Measurements from ENCODE around the gene MYO10. TPM values are rescaled to one million over a fixed set of nuclear protein-coding genes. Genes with fewer than 3 reads are reported as not detected.

The MYO10 gene
- total RNA-seq, 1 experiment from 2014 or later: 89.8 TPM

DNA sequence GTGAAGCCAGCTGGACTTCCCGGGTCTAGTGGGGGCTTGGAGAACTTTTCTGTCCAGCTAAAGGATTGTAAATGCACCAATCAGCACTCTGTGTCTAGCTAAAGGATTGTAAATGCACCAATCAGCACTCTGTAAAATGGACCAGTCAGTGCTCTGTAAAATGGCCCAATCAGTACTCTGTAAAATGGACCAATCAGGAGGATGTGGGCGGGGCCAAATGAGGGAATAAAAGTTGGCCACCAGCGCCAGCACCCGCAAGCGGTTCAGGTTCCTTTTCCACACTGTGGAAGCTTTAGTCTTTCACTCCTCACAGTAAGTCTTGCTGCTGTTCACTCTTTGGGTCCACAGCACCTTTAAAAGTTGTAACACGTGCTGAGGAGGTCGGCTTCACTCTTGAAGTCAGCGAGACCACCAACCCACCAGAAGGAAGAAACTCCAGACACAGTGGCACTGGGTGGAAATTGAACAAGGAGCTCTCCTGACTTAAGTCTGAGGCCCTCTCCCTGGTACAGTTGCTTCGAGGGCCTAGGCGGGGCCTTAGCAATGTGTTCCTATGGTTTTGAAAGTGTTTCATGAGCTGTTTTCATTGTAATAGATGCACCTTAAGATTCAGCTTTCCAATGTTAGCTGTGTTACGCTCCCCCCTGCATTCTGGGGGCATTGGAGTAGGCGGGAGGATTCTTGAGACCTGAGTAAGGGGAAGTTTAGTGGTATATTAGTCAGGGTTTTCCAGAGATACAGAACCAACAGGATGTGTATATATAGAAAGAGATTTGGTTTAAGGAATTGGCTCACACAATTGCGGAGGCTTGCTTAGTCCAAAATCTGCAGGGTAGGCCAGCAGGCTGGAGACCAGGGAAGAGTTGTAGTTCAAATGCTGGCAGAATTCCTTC lies 21.5 kb upstream of the MYO10 start:
- H3K4me1 Mint-ChIP-seq: peaks cover 4% of the 10 kb centered on the region
- POLR2A ChIA-PET: no interaction called here
- peaks cover 8% of the 10 kb centered on the region for H3K9me3 Mint-ChIP-seq
- no peak overlapping the region for H3K4me3 Mint-ChIP-seq
- H3K27ac Mint-ChIP-seq: no peak overlapping the region
- H3K27me3 Mint-ChIP-seq (ENCODE audit: low read depth): no peaks in the 10 kb centered on the region
- TF ChIP-seq JUN (CRISPR knock-in tag; IDR thresholded peaks at IDR 0.05): no peak
- peak; percentile 55 for TF ChIP-seq NFYB (CRISPR knock-in tag; conservative IDR thresholded peaks at IDR 0.05; ENCODE audit: low read depth)
- no peak for TF ChIP-seq ATF1 (CRISPR knock-in tag; IDR thresholded peaks at IDR 0.05)
- no peak for TF ChIP-seq OVOL2 (CRISPR knock-in tag; IDR thresholded peaks at IDR 0.05; ENCODE audit: borderline replicate concordance)
- no peak for TF ChIP-seq MYBL2 (CRISPR knock-in tag; IDR thresholded peaks at IDR 0.05)
- TF ChIP-seq GRHL2 (CRISPR knock-in tag; IDR thresholded peaks at IDR 0.05; ENCODE audit: insufficient replicate concordance, severe bottlenecking): no peak
- no peak for TF ChIP-seq FOXP4 (CRISPR knock-in tag; IDR thresholded peaks at IDR 0.05)
- no peak for TF ChIP-seq EMX1 (CRISPR knock-in tag; IDR thresholded peaks at IDR 0.05)
- TF ChIP-seq ARID4B (CRISPR knock-in tag; IDR thresholded peaks at IDR 0.05; ENCODE audit: borderline replicate concordance): no peak
- CTCF ChIA-PET: no interaction called here
- no peak for DNase-seq (ENCODE audit: low spot score)
- no peak for ATAC-seq
- no peaks in the 10 kb centered on the region for H3K36me3 Mint-ChIP-seq

DNA sequence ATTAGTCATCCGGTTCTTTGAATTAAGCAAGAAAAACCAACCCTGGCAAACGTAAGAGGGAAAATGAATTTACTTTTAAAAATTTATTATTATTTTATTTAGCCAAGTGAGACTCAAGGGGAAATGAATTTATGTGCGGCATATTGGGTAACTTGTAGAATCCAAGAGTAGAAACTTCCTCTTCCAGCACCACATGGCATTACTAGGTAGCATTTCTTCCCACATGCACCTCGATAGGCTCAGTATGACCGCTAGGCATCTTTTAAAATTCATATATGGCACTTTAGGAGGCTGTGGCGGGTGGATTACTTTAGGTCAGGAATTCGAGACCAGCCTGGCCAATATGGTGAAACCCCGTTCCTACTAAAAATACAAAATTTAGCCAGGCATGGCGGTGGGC lies 17.6 kb upstream of the MYO10 start:
- H3K36me3 Mint-ChIP-seq: no peaks in the 10 kb centered on the region
- ChIA-PET CTCF (interaction anchor here (1.1 to 1.7 kb wide), 2 partner anchors 179 to 236 kb away, joined by 4 to 5 read pairs; no protein-coding TSS in a partner anchor), POLR2A (no interaction called here)
- H3K27ac Mint-ChIP-seq: no peak overlapping the region
- H3K27me3 Mint-ChIP-seq (ENCODE audit: low read depth): no peaks in the 10 kb centered on the region
- no peak for DNase-seq (ENCODE audit: low spot score)
- peaks cover 7% of the 10 kb centered on the region for H3K4me1 Mint-ChIP-seq
- no peak for ATAC-seq
- peaks cover 8% of the 10 kb centered on the region for H3K9me3 Mint-ChIP-seq
- H3K4me3 Mint-ChIP-seq: no peak overlapping the region
- TF ChIP-seq STAT6 (CRISPR knock-in tag; conservative IDR thresholded peaks at IDR 0.05; ENCODE audit: low read depth): no peak
- no peak for TF ChIP-seq CBFB (CRISPR knock-in tag; IDR thresholded peaks at IDR 0.05; ENCODE audit: low read depth)
- TF ChIP-seq JUN (CRISPR knock-in tag; IDR thresholded peaks at IDR 0.05): no peak
- TF ChIP-seq MLX (CRISPR knock-in tag; IDR thresholded peaks at IDR 0.05): no peak
- TF ChIP-seq CREM (CRISPR knock-in tag; IDR thresholded peaks at IDR 0.05): no peak
- no peak for TF ChIP-seq E2F1 (CRISPR knock-in tag; IDR thresholded peaks at IDR 0.05)
- no peak for TF ChIP-seq GTF2I (CRISPR knock-in tag; conservative IDR thresholded peaks at IDR 0.05)
- no peak for TF ChIP-seq ZNF396 (CRISPR knock-in tag; IDR thresholded peaks at IDR 0.05; ENCODE audit: borderline replicate concordance)
- TF ChIP-seq TEAD4 (CRISPR knock-in tag; IDR thresholded peaks at IDR 0.05): no peak
- TF ChIP-seq, protein P1, sequence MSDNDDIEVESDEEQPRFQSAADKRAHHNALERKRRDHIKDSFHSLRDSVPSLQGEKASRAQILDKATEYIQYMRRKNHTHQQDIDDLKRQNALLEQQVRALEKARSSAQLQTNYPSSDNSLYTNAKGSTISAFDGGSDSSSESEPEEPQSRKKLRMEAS (CRISPR knock-in tag; IDR thresholded peaks at IDR 0.05): no peak
- TF ChIP-seq SMAD3 (CRISPR knock-in tag; IDR thresholded peaks at IDR 0.05; ENCODE audit: borderline replicate concordance): no peak
- TF ChIP-seq ZNF671 (CRISPR knock-in tag; IDR thresholded peaks at IDR 0.05): no peak
